Fibroblast of pulmonary artery (primary cell): Measurements from ENCODE around the gene GJB3.

Experiments
- DNase-seq: peaks from one replicate; pipeline ENCODE4 v3.0.0-alpha.2; 2010; ENCODE audit warnings: low read depth
- H3K4me3 ChIP-seq: replicated peaks from 2 replicates; pipeline ENCODE4 v1.5.1; 2011; ENCODE audit warnings: low read depth, mild to moderate bottlenecking, control low read depth, low read length, moderate library complexity
- CTCF ChIP-seq: IDR thresholded peaks from 2 replicates; pipeline ENCODE4 v1.5.1; 2011; ENCODE audit warnings: mild to moderate bottlenecking, control low read depth, low read length, inconsistent platforms; ENCODE audit errors: missing control alignments

Gene GJB3

GRCh38 chr1:34761176-34761761 is 19.7 kb upstream of the GJB3 start:
- DNase-seq, result no peak
- TF ChIP-seq CTCF, result no peak
- no peak overlapping the region for H3K4me3 ChIP-seq

- DNase-seq, result no peak
- no peak overlapping the region for H3K4me3 ChIP-seq
- no peak for TF ChIP-seq CTCF
These were observed 19.2 kb upstream of the GJB3 start for GRCh38 chr1:34761776-34762307.

GRCh38 chr1:34762474-34763141 is 18.4 kb upstream of the GJB3 start:
- TF ChIP-seq CTCF, result no peak
- DNase-seq, result no peak

GRCh38 chr1:34763142-34763781 is 17.8 kb upstream of the GJB3 start:
- peak; percentile 6 for DNase-seq
- H3K4me3 ChIP-seq, result no peak overlapping the region

More at GRCh38 chr1:34762474-34763141, 18.4 kb upstream of the GJB3 start:
- H3K4me3 ChIP-seq, result no peak overlapping the region

GRCh38 chr1:34768856-34769255 is 12.2 kb upstream of the GJB3 start:
- no peak for DNase-seq
- H3K4me3 ChIP-seq, result no peak overlapping the region
- TF ChIP-seq CTCF, result no peak

More at GRCh38 chr1:34763142-34763781, 17.8 kb upstream of the GJB3 start:
- TF ChIP-seq CTCF, result no peak

GRCh38 chr1:34770891-34771504 is 10.0 kb upstream of the GJB3 start:
- DNase-seq, result no peak
- no peak for TF ChIP-seq CTCF
- no peak overlapping the region for H3K4me3 ChIP-seq
